GM21423 (cell line): Measurements from ENCODE around the gene ZNF77.
"Not testable (repeated sequence)": the region's sequence is repeated elsewhere in the genome, so short reads cannot be mapped to it uniquely, and the experiment has no call there.

Source experiments
- ATAC-seq: cut with Tn5 transposase; IDR thresholded peaks from one replicate; pipeline ENCODE4 v1.9.1; 2021; ENCODE audit warnings: mild to moderate bottlenecking, moderate library complexity; ENCODE audit not compliant: unreplicated experiment

The ZNF77 gene

DNA sequence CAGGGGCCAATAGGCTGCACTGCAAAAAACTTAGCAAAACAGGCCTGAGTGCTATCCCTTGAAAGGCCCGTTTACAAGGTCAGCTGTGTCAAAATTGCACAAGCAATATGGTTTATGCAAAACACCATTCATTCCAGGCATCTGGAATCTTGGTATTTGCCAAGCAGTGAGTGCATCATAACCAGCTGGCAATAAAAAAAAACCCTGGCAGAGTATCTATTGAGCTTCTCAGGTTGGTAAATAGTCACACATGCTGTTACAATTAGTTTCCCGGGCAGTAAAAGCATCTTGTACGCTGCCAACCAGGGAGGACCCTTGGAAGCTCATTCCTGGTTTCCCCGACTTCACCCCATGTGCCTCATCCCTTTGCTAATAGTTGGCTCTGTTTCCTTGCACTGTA lies 21.3 kb downstream of the ZNF77 start:
- ATAC-seq: no peak

GRCh38 chr19:2922987-2923386 lies 21.8 kb downstream of the ZNF77 start:
- no peak for ATAC-seq

- no peak for ATAC-seq
Observed at GRCh38 chr19:2917275-2918184, 27.2 kb downstream of the ZNF77 start.

- ATAC-seq: no peak
Observed at GRCh38 chr19:2912306-2912705, 32.5 kb downstream of the ZNF77 start.

DNA sequence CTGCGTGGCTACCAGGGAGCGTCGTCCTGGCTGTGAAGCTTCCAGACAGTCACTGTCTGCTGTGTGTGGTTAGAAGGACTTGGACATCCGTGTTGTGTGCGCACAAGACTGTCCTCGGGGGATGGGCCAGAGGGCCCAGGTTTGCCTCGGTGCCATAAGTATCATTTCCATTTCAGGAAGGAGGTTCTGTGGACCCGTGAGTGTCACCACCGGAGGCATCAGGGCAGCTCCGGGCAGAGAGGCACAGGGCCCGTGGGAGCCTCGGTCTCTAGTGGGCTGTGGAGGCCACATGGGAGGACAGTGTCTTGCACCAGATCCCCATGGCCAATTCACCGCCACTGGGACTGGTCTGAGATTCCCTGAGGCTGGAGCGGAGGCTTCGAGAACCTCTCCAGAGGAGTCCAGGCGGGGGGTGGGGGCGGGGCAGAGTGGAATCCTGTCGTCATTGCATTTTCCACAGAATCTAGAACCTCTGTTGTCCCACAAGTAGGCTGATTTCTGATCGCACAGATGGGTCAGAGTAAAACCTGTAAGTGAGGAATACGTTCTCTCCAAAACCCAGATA lies 38.1 kb downstream of the ZNF77 start:
- no peak for ATAC-seq

DNA sequence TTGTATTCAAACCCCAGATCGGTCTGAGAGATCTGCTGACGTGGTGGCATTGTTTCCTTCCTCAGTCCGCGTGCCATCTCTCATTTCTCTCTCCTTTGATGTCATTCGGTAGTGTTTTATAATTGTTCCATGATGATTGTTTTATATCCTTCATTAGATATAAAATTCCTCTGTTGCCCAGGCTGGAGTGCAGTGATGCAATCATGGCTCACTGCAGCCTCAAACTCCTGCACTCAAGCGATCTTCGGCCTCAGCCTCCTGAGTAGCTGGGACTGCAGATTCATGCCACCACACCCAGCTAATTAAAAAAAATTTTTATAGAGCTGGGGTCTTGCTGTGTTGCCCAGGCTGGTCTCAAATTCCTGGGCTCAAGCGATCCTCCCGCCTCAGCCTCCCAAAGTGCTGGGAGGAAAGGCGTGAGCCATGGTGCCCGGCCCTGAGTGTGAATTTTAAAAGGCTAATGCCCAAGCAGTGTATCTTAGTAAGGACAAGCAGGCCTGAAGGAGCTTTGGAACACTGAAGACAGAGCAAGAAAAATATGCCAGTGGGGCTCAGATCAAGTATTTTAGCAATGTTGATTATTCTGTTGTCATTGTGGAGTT lies 38.8 kb downstream of the ZNF77 start:
- ATAC-seq: no peak

- not testable (repeated sequence) for ATAC-seq
Observed at GRCh38 chr19:2903326-2903725, 41.4 kb downstream of the ZNF77 start.

DNA sequence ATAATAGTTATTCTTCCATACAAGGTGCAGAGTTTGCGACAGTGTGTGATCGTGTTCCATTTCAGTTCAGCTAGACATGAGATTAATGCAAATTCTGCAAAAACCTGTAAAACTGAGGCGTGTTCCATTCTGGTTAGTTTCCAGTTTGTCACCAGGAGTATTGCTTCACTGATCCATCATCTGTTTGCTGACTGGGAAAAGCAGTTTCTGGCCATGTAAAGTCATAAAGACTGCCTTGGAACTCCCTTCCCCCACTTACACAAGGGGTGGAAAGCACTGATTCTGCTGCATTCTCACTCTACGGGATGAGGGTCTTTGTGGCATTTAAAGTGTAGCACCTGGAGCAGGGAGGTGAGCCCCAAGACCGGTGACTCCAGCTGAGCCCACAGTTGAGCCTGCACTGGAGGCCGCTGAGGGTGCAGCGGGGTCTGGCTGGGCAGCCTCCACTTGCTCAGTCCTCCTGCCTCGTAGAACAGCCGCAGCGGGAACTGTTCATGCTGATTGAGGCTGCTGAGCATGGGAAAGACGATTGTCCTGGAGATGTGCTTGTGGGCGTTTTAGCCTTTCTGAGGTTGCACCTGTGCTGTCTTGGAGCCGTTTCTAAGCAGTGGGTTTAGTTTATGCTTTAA lies 42.1 kb downstream of the ZNF77 start:
- ATAC-seq: no peak

DNA sequence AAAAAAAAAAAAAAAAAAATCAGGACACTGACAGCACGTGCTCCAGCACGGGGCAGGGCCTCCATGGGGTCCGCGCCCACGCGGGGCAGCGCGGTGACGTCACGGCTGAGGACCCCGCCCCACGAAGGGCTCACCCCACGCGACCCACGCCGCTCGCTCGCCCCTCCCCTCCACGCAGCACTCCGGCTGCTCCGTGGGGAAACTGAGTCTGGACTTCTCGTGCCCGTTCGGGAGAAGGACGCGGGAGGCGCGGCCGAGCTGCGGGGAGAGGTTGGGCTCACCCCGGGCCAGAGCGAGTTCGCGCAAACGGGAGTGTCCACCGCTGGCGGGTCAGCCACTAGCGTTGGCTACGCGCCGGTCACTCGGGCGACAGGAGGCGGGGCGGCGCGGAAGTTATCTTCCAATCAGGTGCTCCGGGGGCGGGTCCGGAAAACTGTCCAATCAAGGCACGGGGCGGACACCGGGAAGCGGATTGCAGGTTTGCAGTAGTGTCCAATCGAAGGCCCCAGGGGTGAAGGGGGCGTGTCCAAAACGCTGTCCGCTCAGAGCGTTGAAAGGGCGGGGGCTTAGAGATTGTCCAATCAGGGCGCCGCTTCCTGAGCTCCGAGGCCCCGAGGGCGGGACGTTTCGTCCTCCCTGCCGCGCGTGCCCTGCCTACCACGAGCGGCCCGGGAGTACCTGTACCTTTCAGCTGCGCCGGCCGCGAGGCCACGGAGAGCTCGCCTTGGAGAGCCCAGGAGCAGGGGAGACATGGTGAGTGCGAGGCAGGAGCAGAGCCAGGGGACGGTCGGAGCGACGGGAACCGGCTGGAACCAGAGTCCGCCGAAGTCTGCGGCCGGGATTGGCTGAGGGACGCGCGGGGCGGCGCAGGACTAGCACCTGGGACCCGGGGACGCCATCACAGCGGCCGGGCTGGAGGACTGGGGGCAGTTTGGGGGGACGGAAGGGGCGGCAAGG lies 44.2 kb downstream of the ZNF77 start, which contains the start of gene ZNF57:
ZNF57 (plus strand) TSS at position 633 of the 957 bp plus-strand sequence; CDS start at position 751, 118 bp downstream.
- ATAC-seq: peak; percentile 92

DNA sequence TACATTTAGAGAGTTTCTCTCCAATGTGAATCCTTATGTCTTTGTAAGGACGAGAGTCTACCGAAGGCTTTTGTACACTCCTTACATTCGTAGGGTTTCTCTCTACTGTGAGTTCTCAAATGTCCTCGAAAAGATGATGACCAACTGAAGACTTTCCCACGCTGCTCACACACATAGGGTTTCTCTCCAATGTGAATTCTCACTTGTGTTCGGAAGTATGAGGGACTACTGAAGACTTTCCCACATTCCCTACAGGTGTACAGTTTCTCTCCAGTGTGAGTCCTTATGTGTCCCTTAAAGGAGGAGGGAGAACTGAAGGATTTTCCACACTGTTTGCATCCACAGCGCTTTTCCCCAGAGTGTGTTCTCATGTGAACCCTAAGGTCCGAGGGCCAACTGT lies 48.1 kb downstream of the ZNF77 start:
- ATAC-seq: no peak

- ATAC-seq: not testable (repeated sequence)
Observed at GRCh38 chr19:2890531-2890930, 54.2 kb downstream of the ZNF77 start.

DNA sequence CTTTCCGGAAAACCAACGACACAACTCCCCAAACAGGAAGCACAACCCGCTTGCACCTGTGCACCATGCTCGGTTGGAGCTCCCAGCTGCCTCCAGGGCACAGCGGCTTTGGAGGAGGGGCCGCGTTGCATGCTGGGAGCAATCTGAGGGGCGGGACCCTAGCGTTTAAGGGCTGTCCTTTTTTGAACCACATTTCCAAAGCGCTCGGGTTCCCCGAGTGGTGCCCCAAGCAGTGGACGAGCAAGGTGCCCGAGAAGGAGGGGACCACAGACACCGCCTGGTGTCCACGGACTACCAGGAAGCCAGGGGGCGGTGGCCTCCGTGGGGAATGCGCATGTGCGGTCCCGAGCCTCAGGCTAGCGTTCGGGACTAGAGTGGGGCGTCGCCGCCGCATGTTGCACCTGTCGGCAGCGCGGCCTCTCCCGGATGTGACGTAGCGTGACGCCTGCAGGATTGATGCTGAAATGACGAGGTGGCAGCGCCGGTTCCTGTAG lies 56.0 kb downstream of the ZNF77 start:
- no peak for ATAC-seq

GRCh38 chr19:2887391-2887914 lies 57.3 kb downstream of the ZNF77 start:
- no peak for ATAC-seq

GRCh38 chr19:2885736-2886135 lies 59.0 kb downstream of the ZNF77 start:
- ATAC-seq: no peak

DNA sequence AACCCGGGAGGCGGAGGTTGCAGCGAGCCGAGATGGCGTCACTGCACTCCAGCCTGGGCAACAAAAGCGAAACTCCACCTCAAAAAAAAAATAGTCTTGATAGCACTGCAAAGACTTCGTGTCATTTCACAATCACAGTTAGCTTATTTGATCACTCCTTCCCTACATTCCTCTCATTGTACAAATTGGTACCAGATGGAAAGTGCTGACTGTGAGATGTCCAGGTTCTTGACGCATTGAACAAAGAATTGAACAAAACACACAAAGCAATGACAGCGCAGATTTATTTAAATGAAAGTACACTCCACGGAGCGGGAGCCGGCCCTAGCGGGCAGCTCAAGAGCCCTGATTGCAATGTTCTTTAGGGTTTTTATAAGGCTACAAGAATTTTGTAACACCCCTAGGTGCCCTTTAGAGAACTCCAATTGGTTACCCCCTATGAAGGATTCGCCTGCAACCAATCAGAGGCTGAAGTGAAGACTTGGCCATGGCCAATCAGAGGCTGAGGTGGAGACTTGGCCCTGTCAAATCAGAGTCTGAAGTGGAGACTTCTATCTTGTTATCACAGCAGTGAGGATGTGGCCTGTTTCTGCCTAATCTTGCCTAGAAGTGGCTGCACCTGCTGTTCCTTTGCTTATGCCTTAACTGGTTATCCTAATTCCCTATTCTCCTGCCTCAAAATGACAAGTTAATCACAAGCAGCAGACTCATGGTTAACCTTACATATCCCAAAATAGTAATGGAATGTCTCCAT lies 60.9 kb downstream of the ZNF77 start:
- ATAC-seq: no peak
